ENCODE data around the gene GRIA1. TPM values are rescaled to one million over a fixed set of nuclear protein-coding genes. Genes with fewer than 3 reads are reported as not detected.

Gene GRIA1
- total RNA-seq, 4 donors from 2014 or later: 0.48 to 1.00 TPM; not detected in 2

- H3K27me3 ChIP-seq: no peaks in the 10 kb centered on the region
- H3K9me3 ChIP-seq: no peaks in the 10 kb centered on the region
- no peak for TF ChIP-seq POLR2AphosphoS5 (IDR thresholded peaks at IDR 0.05)
- no peak for TF ChIP-seq POLR2A (IDR thresholded peaks at IDR 0.05)
- no peak for TF ChIP-seq CTCF (IDR thresholded peaks at IDR 0.05)
- TF ChIP-seq EP300 (IDR thresholded peaks at IDR 0.05; ENCODE audit: low read depth): no peak
- intact Hi-C loops (cut with DNase I; ENCODE audit: low total_unique reads) (no loop called here), in situ Hi-C loops (cut with MboI; ENCODE audit: low pct_ligation_motif_present in 1 of 4, low pct_unique_long_range_greater_than_20kb in 1 of 4, low sequenced_read_pairs in 3 of 4) (no loop called here)
- H3K27ac ChIP-seq: no peak overlapping the region
- no peaks in the 10 kb centered on the region for H3K4me1 ChIP-seq
- 89 to 92% methylated on average over 1 to 2 of the region's 2 CpGs for WGBS, 2 donors (ENCODE audit: low coverage in 1 of 2)
- H3K4me3 ChIP-seq: no peak overlapping the region
- no peak for DNase-seq
- H3K36me3 ChIP-seq: no peaks in the 10 kb centered on the region
Observed at GRCh38 chr5:153818626-153819025, 328.2 kb downstream of the GRIA1 start.

- no peak overlapping the region for H3K4me3 ChIP-seq
- H3K27me3 ChIP-seq: no peaks in the 10 kb centered on the region
- 24 to 61% methylated on average over 3 of the region's 3 CpGs for WGBS, 2 donors (ENCODE audit: low coverage in 1 of 2)
- in situ Hi-C loops (cut with MboI; ENCODE audit: low pct_ligation_motif_present in 1 of 4, low pct_unique_long_range_greater_than_20kb in 1 of 4, low sequenced_read_pairs in 3 of 4): no loop called here
- intact Hi-C loops (cut with DNase I; ENCODE audit: low total_unique reads): no loop called here
- no peaks in the 10 kb centered on the region for H3K4me1 ChIP-seq
- no peaks in the 10 kb centered on the region for H3K36me3 ChIP-seq
- H3K27ac ChIP-seq: no peak overlapping the region
- DNase-seq: no peak
- no peaks in the 10 kb centered on the region for H3K9me3 ChIP-seq
- TF ChIP-seq POLR2A (IDR thresholded peaks at IDR 0.05): no peak
- no peak for TF ChIP-seq POLR2AphosphoS5 (IDR thresholded peaks at IDR 0.05)
- no peak for TF ChIP-seq CTCF (IDR thresholded peaks at IDR 0.05)
- no peak for TF ChIP-seq EP300 (IDR thresholded peaks at IDR 0.05; ENCODE audit: low read depth)
Observed at GRCh38 chr5:153823036-153823435, 332.6 kb downstream of the GRIA1 start.

- intact Hi-C loops (cut with DNase I; ENCODE audit: low total_unique reads) (no loop called here), in situ Hi-C loops (cut with MboI; ENCODE audit: low pct_ligation_motif_present in 1 of 4, low pct_unique_long_range_greater_than_20kb in 1 of 4, low sequenced_read_pairs in 3 of 4) (no loop called here)
- no peaks in the 10 kb centered on the region for H3K27me3 ChIP-seq
- no peaks in the 10 kb centered on the region for H3K4me1 ChIP-seq
- H3K4me3 ChIP-seq: no peak overlapping the region
- H3K27ac ChIP-seq: no peak overlapping the region
- WGBS, 2 donors (ENCODE audit: low coverage in 1 of 2): 46 to 75% methylated on average over 6 of the region's 6 CpGs
- TF ChIP-seq POLR2A (IDR thresholded peaks at IDR 0.05) (no peak), CTCF (IDR thresholded peaks at IDR 0.05) (no peak)
- DNase-seq: no peak
- H3K36me3 ChIP-seq: no peaks in the 10 kb centered on the region
- no peaks in the 10 kb centered on the region for H3K9me3 ChIP-seq
Observed at GRCh38 chr5:153824909-153825308, 334.4 kb downstream of the GRIA1 start.

- no peak for TF ChIP-seq EP300 (IDR thresholded peaks at IDR 0.05; ENCODE audit: low read depth)
- no peak for TF ChIP-seq POLR2A (IDR thresholded peaks at IDR 0.05)
- no peak for TF ChIP-seq CTCF (IDR thresholded peaks at IDR 0.05)
- no peak for TF ChIP-seq POLR2AphosphoS5 (IDR thresholded peaks at IDR 0.05)
- H3K36me3 ChIP-seq: no peaks in the 10 kb centered on the region
- H3K4me3 ChIP-seq: no peak overlapping the region
- WGBS, 2 donors (ENCODE audit: low coverage in 1 of 2): 66 to 80% methylated on average over 3 to 4 of the region's 4 CpGs
- in situ Hi-C loops (cut with MboI; ENCODE audit: low pct_ligation_motif_present in 1 of 4, low pct_unique_long_range_greater_than_20kb in 1 of 4, low sequenced_read_pairs in 3 of 4): no loop called here
- intact Hi-C loops (cut with DNase I; ENCODE audit: low total_unique reads): no loop called here
- no peak overlapping the region for H3K27ac ChIP-seq
- no peaks in the 10 kb centered on the region for H3K4me1 ChIP-seq
- no peak for DNase-seq
- no peaks in the 10 kb centered on the region for H3K9me3 ChIP-seq
- no peaks in the 10 kb centered on the region for H3K27me3 ChIP-seq
Observed at GRCh38 chr5:153827397-153827796, 336.9 kb downstream of the GRIA1 start.

Data from transverse colon (tissue), 4 donors.